ENCODE data around the gene SLC34A1. TPM values are rescaled to one million over a fixed set of nuclear protein-coding genes. Genes with fewer than 3 reads are reported as not detected.

Gene SLC34A1
- total and polyA plus RNA-seq, 2 experiments from 2014 or later: not detected

- H2AFZ ChIP-seq: peak overlapping the region; percentile 89; the same call in 1 of the 2 replicates
- peak overlapping the region; percentile 97 for H3K4me2 ChIP-seq
- H3K36me3 Mint-ChIP-seq (ENCODE audit: low read depth): peaks cover 11% of the 10 kb centered on the region
- TF ChIP-seq POLR2AphosphoS5 (IDR thresholded peaks at IDR 0.05; ENCODE audit: low read depth) (no peak), ZNF331 (CRISPR knock-in tag; IDR thresholded peaks at IDR 0.05; ENCODE audit: low read depth) (no peak), EZH2 (IDR thresholded peaks at IDR 0.05; ENCODE audit: low read depth, unreplicated experiment) (no peak), STAT1 (IDR thresholded peaks at IDR 0.05; ENCODE audit: unreplicated experiment) (no peak), CTCF (conservative IDR thresholded peaks at IDR 0.05; ENCODE audit: low read depth in 2 of 2) (no peak)
- peaks cover 27% of the 10 kb centered on the region; the same call in 1 of the 2 replicates for H3F3A ChIP-seq (replicated peaks; ENCODE audit: low read depth)
- H3K9me2 ChIP-seq (ENCODE audit: insufficient read depth): no peaks in the 10 kb centered on the region
- peaks cover 52% of the 10 kb centered on the region for H3K4me1 ChIP-seq (ENCODE audit: insufficient read depth)
- H3K27ac ChIP-seq (ENCODE audit: low read depth): peak overlapping the region; percentile 95
- H3K27me3 ChIP-seq (ENCODE audit: insufficient read depth): peaks cover 20% of the 10 kb centered on the region
- H3K4me1 Mint-ChIP-seq: peaks cover 56% of the 10 kb centered on the region
- H3K79me2 ChIP-seq (replicated peaks; ENCODE audit: insufficient read depth): no peaks in the 10 kb centered on the region
- peak overlapping the region; percentile 98 for H3K27ac Mint-ChIP-seq
- no peaks in the 10 kb centered on the region; the same call in 1 of the 2 replicates for H4K20me1 ChIP-seq (replicated peaks; ENCODE audit: insufficient read depth)
- peak; percentile 24 for DNase-seq (ENCODE audit: low spot score)
- H3K36me3 ChIP-seq (ENCODE audit: insufficient read depth): no peaks in the 10 kb centered on the region
- no peaks in the 10 kb centered on the region; the same call in 2 of the 3 replicates for H3K9me3 Mint-ChIP-seq
- peak overlapping the region; percentile 90 for H3K4me3 Mint-ChIP-seq
- no peak for ATAC-seq
- H3K27me3 Mint-ChIP-seq (ENCODE audit: insufficient read depth, low read depth, poor library complexity): peaks cover 34% of the 10 kb centered on the region
- H3K4me3 ChIP-seq: peak overlapping the region; percentile 84
These were observed 18.2 kb upstream of the SLC34A1 start for GRCh38 chr5:177365845-177366527.

GRCh38 chr5:177366528-177367322 is 17.5 kb upstream of the SLC34A1 start:
- H2AFZ ChIP-seq: peak overlapping the region; percentile 89
- peaks cover 11% of the 10 kb centered on the region for H3K36me3 Mint-ChIP-seq (ENCODE audit: low read depth)
- TF ChIP-seq ETS1 (IDR thresholded peaks at IDR 0.05) (no peak), POLR2AphosphoS5 (IDR thresholded peaks at IDR 0.05; ENCODE audit: low read depth) (peak; percentile 66)
- peaks cover 33% of the 10 kb centered on the region for H3K27me3 Mint-ChIP-seq (ENCODE audit: insufficient read depth, low read depth, poor library complexity)
- peak overlapping the region; percentile 84 for H3K4me3 ChIP-seq
- H3K27me3 ChIP-seq (ENCODE audit: insufficient read depth): peaks cover 20% of the 10 kb centered on the region
- peak; percentile 99 for DNase-seq (ENCODE audit: low spot score)
- peak overlapping the region; percentile 98 for H3K27ac Mint-ChIP-seq
- H3F3A ChIP-seq (replicated peaks; ENCODE audit: low read depth): peaks cover 27% of the 10 kb centered on the region; the same call in 1 of the 2 replicates
- H3K9me3 Mint-ChIP-seq: no peaks in the 10 kb centered on the region; the same call in 2 of the 3 replicates
- no peaks in the 10 kb centered on the region; the same call in 1 of the 2 replicates for H4K20me1 ChIP-seq (replicated peaks; ENCODE audit: insufficient read depth)
- peaks cover 57% of the 10 kb centered on the region for H3K4me1 ChIP-seq (ENCODE audit: insufficient read depth)
- H3K9me2 ChIP-seq (ENCODE audit: insufficient read depth): no peaks in the 10 kb centered on the region
- peaks cover 60% of the 10 kb centered on the region for H3K4me1 Mint-ChIP-seq
- H3K79me2 ChIP-seq (replicated peaks; ENCODE audit: insufficient read depth): no peaks in the 10 kb centered on the region
- peak overlapping the region; percentile 90 for H3K4me3 Mint-ChIP-seq
- no peaks in the 10 kb centered on the region for H3K36me3 ChIP-seq (ENCODE audit: insufficient read depth)
- H3K27ac ChIP-seq (ENCODE audit: low read depth): peak overlapping the region; percentile 95
- peak; percentile 62 for ATAC-seq
- H3K4me2 ChIP-seq: peak overlapping the region; percentile 97

All from GM23338 (cell line).